Endothelial cell of umbilical vein (primary cell): ENCODE results near the gene RFESD.

Source experiments
- TF ChIP-seq, protein P1 (sequence below), 2 donors: IDR thresholded peaks; 1 replicate in 1 of 2; 2 replicates in 1 of 2; pipeline ENCODE4 v1.5.1; 2011; ENCODE audit warnings: low read length in 2 of 2, mild to moderate bottlenecking in 2 of 2, moderate library complexity in 2 of 2, control low read depth in 1 of 2, inconsistent platforms in 1 of 2, low read depth in 1 of 2; ENCODE audit not compliant: insufficient read depth in 1 of 2; ENCODE audit errors: extremely low read depth in 1 of 2
- TF ChIP-seq, protein P2 (sequence below): IDR thresholded peaks from 2 replicates; pipeline ENCODE4 v1.6.1; 2011; ENCODE audit not compliant: insufficient read depth, insufficient read length

DNA sequence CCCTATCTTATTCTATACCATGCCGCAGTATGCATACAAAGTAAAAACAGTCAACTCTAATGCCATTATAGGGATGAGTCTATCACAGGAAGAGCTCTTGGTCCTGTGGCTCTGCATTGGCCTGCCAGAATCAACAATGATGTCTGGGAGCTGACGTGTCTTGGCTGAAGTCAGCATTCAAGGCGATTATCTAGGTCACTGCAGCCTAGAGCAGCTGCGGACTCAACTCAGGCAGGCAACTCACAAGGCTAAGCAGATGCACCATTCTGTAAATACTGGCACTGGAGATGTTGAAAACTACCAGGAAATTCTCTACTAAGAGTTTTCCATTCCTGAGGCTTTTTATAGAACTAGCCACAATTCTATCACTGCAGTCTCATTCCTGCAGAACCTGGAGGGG, 23.0 kb downstream of the RFESD start:
- TF ChIP-seq, protein P1, sequence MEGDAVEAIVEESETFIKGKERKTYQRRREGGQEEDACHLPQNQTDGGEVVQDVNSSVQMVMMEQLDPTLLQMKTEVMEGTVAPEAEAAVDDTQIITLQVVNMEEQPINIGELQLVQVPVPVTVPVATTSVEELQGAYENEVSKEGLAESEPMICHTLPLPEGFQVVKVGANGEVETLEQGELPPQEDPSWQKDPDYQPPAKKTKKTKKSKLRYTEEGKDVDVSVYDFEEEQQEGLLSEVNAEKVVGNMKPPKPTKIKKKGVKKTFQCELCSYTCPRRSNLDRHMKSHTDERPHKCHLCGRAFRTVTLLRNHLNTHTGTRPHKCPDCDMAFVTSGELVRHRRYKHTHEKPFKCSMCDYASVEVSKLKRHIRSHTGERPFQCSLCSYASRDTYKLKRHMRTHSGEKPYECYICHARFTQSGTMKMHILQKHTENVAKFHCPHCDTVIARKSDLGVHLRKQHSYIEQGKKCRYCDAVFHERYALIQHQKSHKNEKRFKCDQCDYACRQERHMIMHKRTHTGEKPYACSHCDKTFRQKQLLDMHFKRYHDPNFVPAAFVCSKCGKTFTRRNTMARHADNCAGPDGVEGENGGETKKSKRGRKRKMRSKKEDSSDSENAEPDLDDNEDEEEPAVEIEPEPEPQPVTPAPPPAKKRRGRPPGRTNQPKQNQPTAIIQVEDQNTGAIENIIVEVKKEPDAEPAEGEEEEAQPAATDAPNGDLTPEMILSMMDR (IDR thresholded peaks at IDR 0.05; ENCODE audit: extremely low read depth in 1 of 2, insufficient read depth in 1 of 2, low read depth in 1 of 2, low read length in 2 of 2), result no peak
- TF ChIP-seq, protein P2, sequence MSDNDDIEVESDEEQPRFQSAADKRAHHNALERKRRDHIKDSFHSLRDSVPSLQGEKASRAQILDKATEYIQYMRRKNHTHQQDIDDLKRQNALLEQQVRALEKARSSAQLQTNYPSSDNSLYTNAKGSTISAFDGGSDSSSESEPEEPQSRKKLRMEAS, result no peak
